WI38 (cell line): Measurements from ENCODE around the gene LRRK1.

ENCODE experiments used
- H3K4me3 ChIP-seq: 2 replicates; pipeline ENCODE4 v1.5.1; 2011; ENCODE audit warnings: low read depth, mild to moderate bottlenecking, control low read depth, low read length
- CTCF ChIP-seq: IDR thresholded peaks from 2 replicates; pipeline ENCODE4 v1.5.1; 2012; ENCODE audit warnings: low read depth, mild to moderate bottlenecking, control low read depth, low read length

The LRRK1 gene

GRCh38 chr15:101006931-101007691, 88.0 kb downstream of the LRRK1 start:
- H3K4me3 ChIP-seq, result no peak overlapping the region

GRCh38 chr15:101008158-101009139, 89.3 kb downstream of the LRRK1 start:
- TF ChIP-seq CTCF, result peak; percentile 88
- no peak overlapping the region for H3K4me3 ChIP-seq

More at GRCh38 chr15:101006931-101007691, 88.0 kb downstream of the LRRK1 start:
- peak; percentile 82 for TF ChIP-seq CTCF

GRCh38 chr15:101009176-101009575, 90.0 kb downstream of the LRRK1 start:
- no peak for TF ChIP-seq CTCF
- no peak overlapping the region for H3K4me3 ChIP-seq

- no peak for TF ChIP-seq CTCF
Measured at GRCh38 chr15:101010781-101011180, 91.6 kb downstream of the LRRK1 start.

GRCh38 chr15:101012326-101013200, 93.4 kb downstream of the LRRK1 start:
- H3K4me3 ChIP-seq, result no peak overlapping the region
- TF ChIP-seq CTCF, result no peak

More at GRCh38 chr15:101010781-101011180, 91.6 kb downstream of the LRRK1 start:
- H3K4me3 ChIP-seq, result no peak overlapping the region

GRCh38 chr15:101013201-101013550, 94.0 kb downstream of the LRRK1 start:
- no peak overlapping the region for H3K4me3 ChIP-seq
- TF ChIP-seq CTCF, result no peak
